Fibroblast of pulmonary artery (primary cell): ENCODE data around the gene GMIP.

Experiments used
- DNase-seq: peaks from one replicate; pipeline ENCODE4 v3.0.0-alpha.2; 2010; ENCODE audit warnings: low read depth
- H3K4me3 ChIP-seq: replicated peaks from 2 replicates; pipeline ENCODE4 v1.5.1; 2011; ENCODE audit warnings: low read depth, mild to moderate bottlenecking, control low read depth, low read length, moderate library complexity
- CTCF ChIP-seq: IDR thresholded peaks from 2 replicates; pipeline ENCODE4 v1.5.1; 2011; ENCODE audit warnings: mild to moderate bottlenecking, control low read depth, low read length, inconsistent platforms; ENCODE audit errors: missing control alignments

The GMIP gene

GRCh38 chr19:19580418-19580817, 63.0 kb downstream of the GMIP start:
- TF ChIP-seq CTCF: no peak
- DNase-seq: no peak
- H3K4me3 ChIP-seq: no peak overlapping the region

- no peak for TF ChIP-seq CTCF
- no peak for DNase-seq
- H3K4me3 ChIP-seq: no peak overlapping the region
Observed at GRCh38 chr19:19579533-19580361, 63.7 kb downstream of the GMIP start.
